Smooth muscle cell (in vitro differentiated cells): ENCODE data around the gene USH2A. TPM values are rescaled to one million over a fixed set of nuclear protein-coding genes. Genes with fewer than 3 reads are reported as not detected.

Experiments
- DNase-seq: peaks from one replicate; lab custom pipeline; 2025; ENCODE audit not compliant: unreplicated experiment; lab: John Stamatoyannopoulos, UW
- H2AFZ ChIP-seq: fragments of 200-600 bp; sonication (generic); 2 replicates; pipeline ENCODE4 v1.6.0; 2016; ENCODE audit warnings: antibody characterized with exemption, low read depth, mild to moderate bottlenecking
- H3F3A ChIP-seq: fragments of 200-600 bp; sonication (generic); 2 replicates; pipeline ENCODE4 v1.6.0; 2017; ENCODE audit warnings: antibody characterized with exemption, low read depth
- H3K27ac ChIP-seq: fragments of 200-600 bp; sonication (generic); 2 replicates; pipeline ENCODE4 v1.5.1; 2016; ENCODE audit warnings: low read depth, mild to moderate bottlenecking
- H3K27me3 ChIP-seq: fragments of 200-600 bp; sonication (generic); 2 replicates; pipeline ENCODE4 v1.6.1; 2016; ENCODE audit warnings: low read depth, mild to moderate bottlenecking
- H3K36me3 ChIP-seq: fragments of 200-600 bp; sonication (generic); 2 replicates; pipeline ENCODE4 v1.5.1; 2016; ENCODE audit warnings: low read depth
- H3K4me1 ChIP-seq: fragments of 200-600 bp; sonication (generic); 2 replicates; pipeline ENCODE4 v1.5.1; 2016; ENCODE audit warnings: low read depth
- H3K4me2 ChIP-seq: fragments of 200-600 bp; sonication (generic); 2 replicates; pipeline ENCODE4 v1.6.0; 2016; ENCODE audit warnings: mild to moderate bottlenecking
- H3K4me3 ChIP-seq: fragments of 200-600 bp; sonication (generic); 2 replicates; pipeline ENCODE4 v1.5.1; 2016; ENCODE audit warnings: mild to moderate bottlenecking
- H3K79me2 ChIP-seq: fragments of 200-600 bp; sonication (generic); 2 replicates; pipeline ENCODE4 v1.6.0; 2016; ENCODE audit warnings: low read depth, mild to moderate bottlenecking
- H3K9ac ChIP-seq: fragments of 200-600 bp; sonication (generic); 2 replicates; pipeline ENCODE4 v1.6.0; 2016; ENCODE audit warnings: low read depth
- H3K9me3 ChIP-seq: fragments of 200-600 bp; sonication (generic); replicated peaks from 2 replicates; pipeline ENCODE4 v1.5.1; 2016; ENCODE audit warnings: low read depth
- H4K20me1 ChIP-seq: fragments of 200-600 bp; sonication (generic); 2 replicates; pipeline ENCODE4 v1.6.0; 2016; ENCODE audit warnings: low read depth
- WGBS: methylation state at CpG from one replicate; pipeline ENCODE4 v1.1.7; 2016; ENCODE audit warnings: low lambda C conversion rate; 5-methylcytosine and 5-hydroxymethylcytosine counted together
- polyA plus RNA-seq: library from polyadenylated mRNA; unstranded; fragments of >200 nt; fragmentation: Nextera tagmentation; extraction: Ambion mirVana; gene quantifications from 2 replicates; pipeline ENCODE4 v1.2.1, GENCODE V29; 2016
- total RNA-seq: library from RNA; depleted of rRNA; stranded (reverse); fragments of >200 nt; gene quantifications from 2 replicates; pipeline ENCODE4 v1.2.3, GENCODE V29; 2014
- TF ChIP-seq, protein P1 (sequence below): fragments of 200-600 bp; sonication (generic); IDR thresholded peaks from 2 replicates; pipeline ENCODE4 v1.5.1; 2017; ENCODE audit warnings: borderline replicate concordance, mild to moderate bottlenecking, antibody characterized with exemption; ENCODE audit not compliant: insufficient read depth, poor library complexity, severe bottlenecking

USH2A gene
- total and polyA plus RNA-seq, 2 experiments from 2014 or later, result under 0.01 TPM; not detected in 1

DNA sequence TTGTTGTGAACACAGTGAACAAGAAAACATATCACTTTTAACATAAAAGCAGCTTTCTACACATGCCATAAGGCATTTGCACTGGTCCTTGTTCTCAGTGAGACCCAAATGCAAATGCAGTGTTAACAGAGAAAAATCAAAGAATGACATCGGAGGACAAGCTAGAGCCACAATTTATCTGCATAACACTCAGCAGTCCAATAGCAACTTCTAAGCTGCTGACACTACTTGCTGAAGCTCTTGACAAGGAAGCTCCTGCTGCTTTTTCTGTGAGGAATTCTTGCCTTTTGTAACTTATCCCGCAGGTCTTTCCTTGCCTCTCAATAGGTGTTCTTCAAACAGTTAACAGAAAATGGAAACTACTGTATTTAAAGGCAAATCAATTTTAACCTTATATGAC lies 34.7 kb downstream of the USH2A start:
- H3K4me1 ChIP-seq, result peaks cover 14% of the 10 kb centered on the region
- H3K4me2 ChIP-seq, result no peak overlapping the region
- no peaks in the 10 kb centered on the region for H4K20me1 ChIP-seq
- 19% methylated on average over 2 of the region's 2 CpGs for WGBS
- TF ChIP-seq, protein P1, sequence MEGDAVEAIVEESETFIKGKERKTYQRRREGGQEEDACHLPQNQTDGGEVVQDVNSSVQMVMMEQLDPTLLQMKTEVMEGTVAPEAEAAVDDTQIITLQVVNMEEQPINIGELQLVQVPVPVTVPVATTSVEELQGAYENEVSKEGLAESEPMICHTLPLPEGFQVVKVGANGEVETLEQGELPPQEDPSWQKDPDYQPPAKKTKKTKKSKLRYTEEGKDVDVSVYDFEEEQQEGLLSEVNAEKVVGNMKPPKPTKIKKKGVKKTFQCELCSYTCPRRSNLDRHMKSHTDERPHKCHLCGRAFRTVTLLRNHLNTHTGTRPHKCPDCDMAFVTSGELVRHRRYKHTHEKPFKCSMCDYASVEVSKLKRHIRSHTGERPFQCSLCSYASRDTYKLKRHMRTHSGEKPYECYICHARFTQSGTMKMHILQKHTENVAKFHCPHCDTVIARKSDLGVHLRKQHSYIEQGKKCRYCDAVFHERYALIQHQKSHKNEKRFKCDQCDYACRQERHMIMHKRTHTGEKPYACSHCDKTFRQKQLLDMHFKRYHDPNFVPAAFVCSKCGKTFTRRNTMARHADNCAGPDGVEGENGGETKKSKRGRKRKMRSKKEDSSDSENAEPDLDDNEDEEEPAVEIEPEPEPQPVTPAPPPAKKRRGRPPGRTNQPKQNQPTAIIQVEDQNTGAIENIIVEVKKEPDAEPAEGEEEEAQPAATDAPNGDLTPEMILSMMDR, result no peak
- no peak overlapping the region for H3K27ac ChIP-seq
- H3K9me3 ChIP-seq, result no peaks in the 10 kb centered on the region
- no peak overlapping the region for H3K9ac ChIP-seq
- no peaks in the 10 kb centered on the region for H3F3A ChIP-seq
- no peak for DNase-seq
- no peak overlapping the region for H2AFZ ChIP-seq
- H3K4me3 ChIP-seq, result no peak overlapping the region
- H3K27me3 ChIP-seq, result peaks cover 4% of the 10 kb centered on the region
- H3K79me2 ChIP-seq, result no peaks in the 10 kb centered on the region
- H3K36me3 ChIP-seq, result no peaks in the 10 kb centered on the region

DNA sequence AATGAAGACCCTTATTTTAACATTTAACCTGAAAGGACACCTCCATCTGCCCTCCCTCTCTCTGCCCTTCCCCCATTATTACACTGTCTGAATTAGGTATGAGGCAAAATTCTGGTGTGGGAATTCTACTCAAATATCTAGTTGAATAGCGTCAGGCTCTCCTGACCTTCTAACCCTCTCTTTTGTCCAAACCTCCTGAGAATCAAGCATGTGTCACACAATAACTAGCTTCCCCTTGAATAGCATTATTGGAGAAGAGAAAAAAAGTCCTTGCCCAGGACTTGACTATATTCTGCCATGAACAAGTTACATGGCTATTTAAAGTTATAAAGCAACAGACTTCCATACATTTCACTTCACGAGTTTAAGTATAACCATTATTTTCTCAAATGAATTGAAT lies 35.5 kb downstream of the USH2A start:
- H3K79me2 ChIP-seq, result no peaks in the 10 kb centered on the region
- no peak overlapping the region for H3K4me3 ChIP-seq
- no peaks in the 10 kb centered on the region for H3K36me3 ChIP-seq
- H3K27me3 ChIP-seq, result peaks cover 4% of the 10 kb centered on the region
- 85% methylated on average over 2 of the region's 2 CpGs for WGBS
- TF ChIP-seq, protein P1, result no peak
- H3K9me3 ChIP-seq, result no peaks in the 10 kb centered on the region
- no peak overlapping the region for H2AFZ ChIP-seq
- H3F3A ChIP-seq, result no peaks in the 10 kb centered on the region
- H3K27ac ChIP-seq, result no peak overlapping the region
- H3K4me1 ChIP-seq, result peaks cover 14% of the 10 kb centered on the region
- no peak overlapping the region for H3K4me2 ChIP-seq
- H3K9ac ChIP-seq, result no peak overlapping the region
- no peaks in the 10 kb centered on the region for H4K20me1 ChIP-seq
- no peak for DNase-seq

DNA sequence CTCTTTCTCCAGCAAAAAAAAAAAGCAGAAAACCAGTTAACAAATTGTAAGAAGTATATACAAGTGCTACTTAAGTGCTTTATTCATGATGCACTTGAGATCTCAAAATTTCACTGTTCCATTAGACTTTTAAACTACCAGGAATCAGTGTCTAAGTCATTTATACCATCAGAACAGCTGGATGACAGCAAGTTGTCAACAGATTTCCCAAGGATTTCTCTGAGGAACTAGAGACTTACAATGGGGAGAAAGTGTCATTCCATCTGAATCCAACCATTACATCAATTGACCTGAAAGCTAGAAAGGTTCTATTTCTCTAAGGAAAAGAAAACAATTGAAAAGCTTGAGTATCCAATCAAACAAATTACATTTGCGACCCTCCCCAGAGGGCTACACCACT lies 43.8 kb downstream of the USH2A start:
- Histone ChIP-seq H3K36me3 (no peaks in the 10 kb centered on the region), H3K27ac (no peak overlapping the region), H3K4me3 (no peak overlapping the region), H3K27me3 (no peaks in the 10 kb centered on the region), H3K9me3 (no peaks in the 10 kb centered on the region), H3K79me2 (no peaks in the 10 kb centered on the region), H3K4me1 (no peaks in the 10 kb centered on the region), H4K20me1 (no peaks in the 10 kb centered on the region), H3F3A (no peaks in the 10 kb centered on the region), H2AFZ (no peak overlapping the region), H3K4me2 (no peak overlapping the region), H3K9ac (no peak overlapping the region)
- TF ChIP-seq, protein P1, result no peak
- no peak for DNase-seq
- WGBS, result 88% methylated on average over 1 of the region's 1 CpG

DNA sequence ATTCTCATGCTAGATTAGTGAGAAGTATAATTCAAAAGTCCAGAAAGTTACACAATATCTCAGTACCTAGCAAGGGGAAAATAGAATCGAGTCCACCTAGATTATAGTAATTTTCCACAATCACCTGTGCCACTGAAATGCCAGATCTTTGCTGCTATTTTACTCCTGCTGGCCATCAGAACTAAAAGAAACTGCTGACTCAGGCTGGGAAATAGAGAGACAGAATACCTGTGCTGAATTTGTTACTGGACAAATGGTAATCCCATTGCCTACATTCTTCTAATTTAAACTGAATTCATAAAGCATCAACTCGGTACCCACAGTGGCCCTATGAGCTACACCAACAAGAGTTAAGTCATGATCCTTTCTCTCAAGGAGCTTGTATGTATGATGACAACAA lies 55.0 kb downstream of the USH2A start:
- TF ChIP-seq, protein P1, result no peak
- no peaks in the 10 kb centered on the region for H3K27me3 ChIP-seq
- H3K4me2 ChIP-seq, result no peak overlapping the region
- no peak overlapping the region for H3K4me3 ChIP-seq
- no peaks in the 10 kb centered on the region for H3K79me2 ChIP-seq
- no peak overlapping the region for H2AFZ ChIP-seq
- no peaks in the 10 kb centered on the region for H4K20me1 ChIP-seq
- H3K9ac ChIP-seq, result no peak overlapping the region
- no peaks in the 10 kb centered on the region for H3K4me1 ChIP-seq
- H3F3A ChIP-seq, result no peaks in the 10 kb centered on the region
- no peaks in the 10 kb centered on the region for H3K36me3 ChIP-seq
- no peak overlapping the region for H3K27ac ChIP-seq
- H3K9me3 ChIP-seq, result no peaks in the 10 kb centered on the region
- WGBS, result 84% methylated on average over 2 of the region's 2 CpGs
- no peak for DNase-seq
